ENCODE results near the gene C14orf93.
"Not testable (repeated sequence)": the region's sequence is repeated elsewhere in the genome, so short reads cannot be mapped to it uniquely, and the experiment has no call there.

Gene C14orf93

DNA sequence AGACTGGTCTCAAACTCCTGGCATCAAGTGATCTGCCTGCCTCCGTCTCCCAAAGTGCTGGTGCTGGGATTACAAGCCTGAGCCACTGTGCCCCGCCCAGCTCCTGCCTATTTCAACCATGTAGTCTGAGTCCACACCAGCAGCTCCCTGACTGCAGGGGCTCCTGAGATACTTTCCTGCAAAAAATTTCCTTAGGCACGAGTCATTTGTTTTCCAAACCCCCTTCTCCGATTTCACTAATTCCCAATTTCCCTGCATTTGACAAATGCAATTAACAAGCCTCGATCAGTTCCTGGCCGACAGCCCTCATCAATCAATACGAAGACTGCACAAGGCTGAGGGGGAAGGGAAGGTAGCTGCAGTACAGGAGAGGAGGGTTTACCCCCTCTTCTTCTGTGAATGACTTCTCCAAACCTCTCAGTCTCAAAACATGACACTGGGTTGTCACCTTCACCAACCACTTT lies 14.7 kb upstream of the C14orf93 start:
- Histone ChIP-seq H3K27me3 (ENCODE audit: control insufficient read depth in 1 of 2, insufficient read depth in 2 of 2, low read length in 2 of 2) (no peaks in the 10 kb centered on the region), H3K4me1 (ENCODE audit: insufficient read depth, low read length) (no peaks in the 10 kb centered on the region), H3K36me3 (ENCODE audit: insufficient read depth, low read length) (peaks cover 24% of the 10 kb centered on the region), H3K9ac (ENCODE audit: low read length) (no peak overlapping the region), H3K27ac (ENCODE audit: low read depth, low read length) (no peak overlapping the region), H3K9me3 (ENCODE audit: low read length) (no peaks in the 10 kb centered on the region), H3K4me3 (ENCODE audit: low read depth in 1 of 2, low read length in 2 of 2) (no peak overlapping the region)

DNA sequence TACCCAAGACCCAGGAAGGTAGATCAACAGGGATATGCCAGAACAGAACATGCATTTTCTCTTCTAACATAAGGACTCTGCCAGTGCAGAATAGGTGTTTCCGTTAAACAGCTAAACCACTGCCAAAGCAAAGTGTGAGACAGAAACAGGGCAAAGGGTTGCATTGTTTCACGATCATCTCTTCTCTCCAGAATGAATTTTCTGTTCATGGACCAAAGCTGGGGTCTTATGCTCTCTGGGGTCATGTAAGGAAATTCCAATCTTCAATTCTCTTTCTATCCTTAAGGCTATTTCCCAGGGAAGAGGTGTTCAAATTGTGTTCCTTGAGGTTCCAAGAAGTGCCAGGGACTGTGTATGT lies 13.8 kb upstream of the C14orf93 start:
- H3K36me3 ChIP-seq (ENCODE audit: insufficient read depth, low read length) = peaks cover 17% of the 10 kb centered on the region

DNA sequence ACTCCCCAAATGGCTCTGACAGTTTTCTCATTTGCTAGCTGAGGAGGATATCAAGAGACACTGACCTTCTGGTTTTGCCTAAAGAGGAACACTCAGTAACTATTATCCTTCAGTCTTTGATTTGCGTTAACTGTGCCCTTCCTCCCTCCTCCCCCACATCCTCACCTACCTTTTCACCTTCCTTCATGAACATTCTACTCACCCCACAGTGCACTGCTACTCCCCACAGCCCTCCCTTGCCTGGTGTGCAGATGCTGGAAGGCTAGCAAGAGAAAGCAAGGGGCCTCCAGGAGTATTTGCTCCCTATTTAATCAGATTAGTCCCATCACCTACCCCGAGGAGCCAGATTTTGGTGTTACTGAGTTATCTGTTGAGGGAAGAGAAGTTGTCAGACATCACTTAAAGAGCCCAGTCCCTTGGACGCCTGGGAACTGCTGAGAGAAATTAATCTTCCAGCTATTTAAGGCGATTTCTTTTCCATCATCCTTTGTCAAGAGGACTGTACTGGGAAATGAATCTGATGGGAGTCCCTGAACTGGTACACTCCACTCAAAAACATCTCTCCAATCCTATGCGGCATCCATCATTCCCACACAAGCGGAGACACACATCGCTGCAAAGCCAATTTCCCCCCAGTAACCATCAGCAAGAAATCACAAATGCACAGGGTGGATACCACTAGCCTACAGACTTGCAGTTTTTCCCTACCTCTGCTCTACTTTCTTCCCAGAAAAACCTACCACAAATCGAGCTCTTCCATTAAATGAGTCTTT lies 13.3 kb upstream of the C14orf93 start:
- H3K27ac ChIP-seq (ENCODE audit: low read depth, low read length) = no peak overlapping the region
- H3K36me3 ChIP-seq (ENCODE audit: insufficient read depth, low read length) = peaks cover 14% of the 10 kb centered on the region
- no peaks in the 10 kb centered on the region for H3K27me3 ChIP-seq (ENCODE audit: control insufficient read depth in 1 of 2, insufficient read depth in 2 of 2, low read length in 2 of 2)
- H3K4me3 ChIP-seq (ENCODE audit: low read depth in 1 of 2, low read length in 2 of 2) = no peak overlapping the region
- H3K9ac ChIP-seq (ENCODE audit: low read length) = no peak overlapping the region
- H3K4me1 ChIP-seq (ENCODE audit: insufficient read depth, low read length) = no peaks in the 10 kb centered on the region
- no peaks in the 10 kb centered on the region for H3K9me3 ChIP-seq (ENCODE audit: low read length)

More for the DNA sequence above, 13.8 kb upstream of the C14orf93 start:
- no peaks in the 10 kb centered on the region for H3K4me1 ChIP-seq (ENCODE audit: insufficient read depth, low read length)
- no peaks in the 10 kb centered on the region for H3K27me3 ChIP-seq (ENCODE audit: control insufficient read depth in 1 of 2, insufficient read depth in 2 of 2, low read length in 2 of 2)
- H3K27ac ChIP-seq (ENCODE audit: low read depth, low read length) = no peak overlapping the region
- no peaks in the 10 kb centered on the region for H3K9me3 ChIP-seq (ENCODE audit: low read length)
- no peak overlapping the region for H3K9ac ChIP-seq (ENCODE audit: low read length)
- no peak overlapping the region for H3K4me3 ChIP-seq (ENCODE audit: low read depth in 1 of 2, low read length in 2 of 2)

DNA sequence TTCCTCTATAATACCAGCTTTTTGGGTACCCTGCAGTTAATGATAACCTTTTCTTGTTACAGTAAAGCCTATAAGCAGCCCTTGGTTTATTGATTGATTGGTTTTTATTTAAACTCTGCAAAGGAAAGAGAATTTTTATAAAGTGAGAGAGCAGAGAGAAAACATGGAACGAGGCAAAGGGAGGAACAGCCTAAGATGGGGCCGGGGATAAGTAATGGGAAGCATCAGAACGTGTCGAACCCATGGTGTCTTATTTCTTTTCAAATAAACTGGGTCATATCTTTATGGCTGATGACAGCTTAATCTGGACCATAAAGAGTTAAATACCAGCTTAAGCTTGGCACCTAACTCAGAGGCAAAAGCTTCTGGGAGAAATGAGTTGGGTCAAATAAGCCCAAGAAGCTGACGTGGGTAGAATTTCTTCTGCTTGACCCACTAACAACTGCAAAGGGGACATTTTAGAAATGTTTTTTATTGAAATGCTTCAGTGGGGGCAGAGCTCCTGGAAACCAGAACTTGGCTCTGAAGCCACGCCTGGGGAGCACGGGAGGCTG lies 12.0 kb upstream of the C14orf93 start:
- Histone ChIP-seq H3K27me3 (ENCODE audit: control insufficient read depth in 1 of 2, insufficient read depth in 2 of 2, low read length in 2 of 2) (no peaks in the 10 kb centered on the region), H3K9me3 (ENCODE audit: low read length) (no peaks in the 10 kb centered on the region), H3K4me3 (ENCODE audit: low read depth in 1 of 2, low read length in 2 of 2) (no peak overlapping the region), H3K27ac (ENCODE audit: low read depth, low read length) (no peak overlapping the region), H3K36me3 (ENCODE audit: insufficient read depth, low read length) (peaks cover 14% of the 10 kb centered on the region), H3K9ac (ENCODE audit: low read length) (no peak overlapping the region), H3K4me1 (ENCODE audit: insufficient read depth, low read length) (no peaks in the 10 kb centered on the region)

DNA sequence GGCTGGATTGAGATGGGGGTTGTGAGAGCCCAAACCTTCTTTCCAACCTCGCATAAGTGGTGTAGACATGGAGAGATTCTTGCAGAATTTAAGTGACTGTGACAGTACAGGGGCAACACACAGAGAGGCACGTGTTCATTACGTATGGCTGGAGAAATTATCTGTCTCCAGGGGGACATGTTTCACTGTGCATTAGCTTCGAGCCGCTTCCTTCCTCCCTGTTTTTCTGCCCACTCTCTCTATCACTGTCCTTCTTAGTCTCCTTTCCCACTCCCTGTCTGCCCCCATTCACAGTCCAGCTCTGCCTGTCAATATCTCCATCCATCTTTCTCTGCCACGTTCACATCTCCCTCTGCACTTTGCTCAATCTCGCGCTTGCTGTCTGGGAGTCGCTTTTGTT lies 11.5 kb upstream of the C14orf93 start:
- Histone ChIP-seq H3K4me3 (ENCODE audit: low read depth in 1 of 2, low read length in 2 of 2) (no peak overlapping the region), H3K9me3 (ENCODE audit: low read length) (no peaks in the 10 kb centered on the region), H3K4me1 (ENCODE audit: insufficient read depth, low read length) (no peaks in the 10 kb centered on the region)

DNA sequence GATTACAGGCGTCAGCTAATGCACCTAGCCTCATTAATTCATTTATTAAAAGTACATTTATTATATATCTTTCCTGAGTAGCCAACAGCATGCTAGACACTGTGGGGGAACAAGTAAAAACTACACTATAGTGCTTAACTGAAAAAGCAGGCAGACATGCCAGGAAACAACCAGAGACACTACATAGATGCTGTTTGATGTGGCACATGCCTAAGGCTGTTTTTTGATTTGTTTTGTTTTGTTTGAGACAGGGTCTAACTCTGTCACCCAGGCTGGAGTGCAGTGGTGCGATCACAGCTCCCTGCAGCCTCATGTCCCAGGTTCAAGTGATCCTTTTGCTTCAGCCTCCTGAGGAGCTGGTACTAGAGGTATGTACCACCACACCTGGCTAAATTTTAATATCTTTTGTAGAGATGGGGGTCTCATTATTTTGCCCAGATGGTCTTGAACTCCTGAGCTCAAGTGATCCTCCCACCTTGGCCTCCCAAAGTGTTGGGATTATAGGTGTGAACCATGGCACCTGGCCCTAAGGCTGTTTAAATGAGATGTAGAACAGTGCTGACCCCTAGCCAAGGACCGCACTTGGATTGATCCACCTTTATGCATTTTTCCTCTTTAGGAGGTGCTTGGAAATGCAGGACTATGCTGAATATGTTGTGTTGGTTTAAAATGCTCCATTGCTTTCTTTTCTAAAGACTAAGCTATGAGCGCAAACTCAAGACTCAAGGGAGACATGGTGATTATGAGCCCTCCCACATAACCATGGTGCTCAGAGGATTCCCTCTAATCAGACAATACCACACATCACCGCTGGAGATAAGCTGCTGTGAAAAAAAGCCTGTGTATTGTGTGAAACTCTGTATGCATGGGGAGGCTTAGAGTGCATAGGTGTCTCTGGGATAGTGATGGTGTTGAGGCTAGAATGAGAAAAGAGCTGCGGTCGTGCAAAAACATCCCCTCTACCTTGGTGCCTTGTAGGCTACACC lies 10.5 kb upstream of the C14orf93 start:
- H3K4me1 ChIP-seq (ENCODE audit: insufficient read depth, low read length) = no peaks in the 10 kb centered on the region
- no peak overlapping the region for H3K4me3 ChIP-seq (ENCODE audit: low read depth in 1 of 2, low read length in 2 of 2)
- no peaks in the 10 kb centered on the region for H3K27me3 ChIP-seq (ENCODE audit: control insufficient read depth in 1 of 2, insufficient read depth in 2 of 2, low read length in 2 of 2)
- H3K9me3 ChIP-seq (ENCODE audit: low read length) = no peaks in the 10 kb centered on the region
- H3K9ac ChIP-seq (ENCODE audit: low read length) = no peak overlapping the region
- H3K27ac ChIP-seq (ENCODE audit: low read depth, low read length) = no peak overlapping the region
- peaks cover 5% of the 10 kb centered on the region for H3K36me3 ChIP-seq (ENCODE audit: insufficient read depth, low read length)

More for the DNA sequence above, 11.5 kb upstream of the C14orf93 start:
- Histone ChIP-seq H3K9ac (ENCODE audit: low read length) (no peak overlapping the region), H3K36me3 (ENCODE audit: insufficient read depth, low read length) (peaks cover 14% of the 10 kb centered on the region), H3K27me3 (ENCODE audit: control insufficient read depth in 1 of 2, insufficient read depth in 2 of 2, low read length in 2 of 2) (no peaks in the 10 kb centered on the region), H3K27ac (ENCODE audit: low read depth, low read length) (no peak overlapping the region)

DNA sequence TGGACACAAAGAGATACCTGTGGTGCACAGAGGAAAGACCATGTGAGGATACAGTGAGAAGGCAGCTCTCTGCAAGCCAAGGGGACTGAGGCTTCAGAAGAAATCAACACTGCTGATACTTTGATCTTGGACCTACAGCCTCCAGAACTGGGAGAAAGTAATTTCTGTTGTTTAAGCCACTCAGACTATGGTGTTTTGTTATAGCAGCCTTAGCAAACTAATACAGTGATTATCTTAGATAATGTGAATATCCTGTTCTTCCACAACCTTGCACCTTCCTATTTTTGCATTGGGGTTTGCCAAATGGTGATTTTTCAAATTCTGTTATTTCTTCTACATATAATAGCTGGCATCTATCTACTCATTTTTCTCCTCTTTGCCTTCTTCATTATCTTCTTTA lies 8.2 kb upstream of the C14orf93 start:
- Histone ChIP-seq H3K27me3 (ENCODE audit: control insufficient read depth in 1 of 2, insufficient read depth in 2 of 2, low read length in 2 of 2) (no peaks in the 10 kb centered on the region), H3K9ac (ENCODE audit: low read length) (no peak overlapping the region), H3K4me1 (ENCODE audit: insufficient read depth, low read length) (no peaks in the 10 kb centered on the region), H3K36me3 (ENCODE audit: insufficient read depth, low read length) (no peaks in the 10 kb centered on the region), H3K27ac (ENCODE audit: low read depth, low read length) (no peak overlapping the region), H3K4me3 (ENCODE audit: low read depth in 1 of 2, low read length in 2 of 2) (no peak overlapping the region), H3K9me3 (ENCODE audit: low read length) (no peaks in the 10 kb centered on the region)

DNA sequence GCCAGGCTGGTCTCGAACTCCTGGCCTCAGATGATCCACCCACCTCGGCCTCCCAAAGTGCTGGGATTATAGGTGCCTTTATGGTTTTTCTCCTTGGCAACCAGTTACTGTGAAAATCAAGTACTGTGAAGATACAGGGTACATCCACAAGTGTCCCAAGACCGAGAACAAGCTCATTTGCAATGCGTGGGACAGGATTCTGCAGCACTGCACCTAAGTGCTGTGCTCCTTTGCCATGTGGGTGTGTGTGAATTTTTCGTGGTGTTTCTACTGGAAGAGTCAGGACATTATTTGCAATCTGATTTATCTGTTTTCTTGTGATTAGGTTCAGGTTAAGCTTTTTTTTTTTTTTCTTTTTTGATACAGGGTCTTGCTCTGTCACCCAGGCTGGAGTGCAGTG lies 7.1 kb upstream of the C14orf93 start:
- Histone ChIP-seq H3K27ac (ENCODE audit: low read depth, low read length) (no peak overlapping the region), H3K4me3 (ENCODE audit: low read depth in 1 of 2, low read length in 2 of 2) (no peak overlapping the region), H3K9ac (ENCODE audit: low read length) (no peak overlapping the region), H3K9me3 (ENCODE audit: low read length) (no peaks in the 10 kb centered on the region), H3K36me3 (ENCODE audit: insufficient read depth, low read length) (no peaks in the 10 kb centered on the region), H3K4me1 (ENCODE audit: insufficient read depth, low read length) (no peaks in the 10 kb centered on the region), H3K27me3 (ENCODE audit: control insufficient read depth in 1 of 2, insufficient read depth in 2 of 2, low read length in 2 of 2) (no peaks in the 10 kb centered on the region)

DNA sequence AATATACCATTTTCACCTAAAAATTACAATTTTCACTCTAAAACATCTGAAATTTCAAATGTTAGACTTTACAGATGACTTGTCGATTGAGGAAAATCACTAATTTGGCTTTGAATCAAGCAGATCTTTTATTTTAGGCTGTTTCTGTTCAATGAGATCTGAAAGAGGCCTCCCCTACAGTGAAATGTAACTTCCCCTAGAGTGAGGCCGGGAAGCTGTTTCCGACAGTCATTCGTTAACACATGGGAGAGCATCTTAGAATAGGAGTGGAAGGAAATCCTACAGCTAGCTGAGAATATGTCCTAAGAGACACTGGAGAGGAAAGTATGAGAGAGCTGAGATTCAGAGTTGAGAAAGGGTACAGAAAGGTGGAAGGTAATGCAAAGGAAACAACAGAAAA lies 5.7 kb upstream of the C14orf93 start:
- Histone ChIP-seq H3K4me3 (ENCODE audit: low read depth in 1 of 2, low read length in 2 of 2) (no peak overlapping the region), H3K36me3 (ENCODE audit: insufficient read depth, low read length) (no peaks in the 10 kb centered on the region), H3K9ac (ENCODE audit: low read length) (no peak overlapping the region), H3K27me3 (ENCODE audit: control insufficient read depth in 1 of 2, insufficient read depth in 2 of 2, low read length in 2 of 2) (no peaks in the 10 kb centered on the region), H3K9me3 (ENCODE audit: low read length) (no peaks in the 10 kb centered on the region), H3K4me1 (ENCODE audit: insufficient read depth, low read length) (no peaks in the 10 kb centered on the region), H3K27ac (ENCODE audit: low read depth, low read length) (no peak overlapping the region)

DNA sequence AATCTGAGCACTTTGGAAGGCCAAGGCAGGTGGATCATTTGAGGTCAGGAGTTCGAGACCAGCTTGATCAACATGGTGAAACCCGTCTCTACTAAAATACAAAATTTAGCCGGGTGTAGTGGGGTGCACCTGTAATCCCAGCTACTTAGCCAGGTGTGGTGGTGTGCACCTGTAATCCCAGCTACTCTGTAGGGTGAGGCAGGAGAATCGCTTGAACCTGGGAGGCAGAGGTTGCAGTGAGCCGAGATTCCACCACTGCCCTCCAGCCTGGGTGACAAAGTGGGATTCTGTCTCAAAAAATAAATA lies 3.8 kb upstream of the C14orf93 start:
- not testable (repeated sequence) for H3K27me3 ChIP-seq (ENCODE audit: control insufficient read depth in 1 of 2, insufficient read depth in 2 of 2, low read length in 2 of 2); H3K36me3 ChIP-seq (ENCODE audit: insufficient read depth, low read length); H3K9me3 ChIP-seq (ENCODE audit: low read length)

DNA sequence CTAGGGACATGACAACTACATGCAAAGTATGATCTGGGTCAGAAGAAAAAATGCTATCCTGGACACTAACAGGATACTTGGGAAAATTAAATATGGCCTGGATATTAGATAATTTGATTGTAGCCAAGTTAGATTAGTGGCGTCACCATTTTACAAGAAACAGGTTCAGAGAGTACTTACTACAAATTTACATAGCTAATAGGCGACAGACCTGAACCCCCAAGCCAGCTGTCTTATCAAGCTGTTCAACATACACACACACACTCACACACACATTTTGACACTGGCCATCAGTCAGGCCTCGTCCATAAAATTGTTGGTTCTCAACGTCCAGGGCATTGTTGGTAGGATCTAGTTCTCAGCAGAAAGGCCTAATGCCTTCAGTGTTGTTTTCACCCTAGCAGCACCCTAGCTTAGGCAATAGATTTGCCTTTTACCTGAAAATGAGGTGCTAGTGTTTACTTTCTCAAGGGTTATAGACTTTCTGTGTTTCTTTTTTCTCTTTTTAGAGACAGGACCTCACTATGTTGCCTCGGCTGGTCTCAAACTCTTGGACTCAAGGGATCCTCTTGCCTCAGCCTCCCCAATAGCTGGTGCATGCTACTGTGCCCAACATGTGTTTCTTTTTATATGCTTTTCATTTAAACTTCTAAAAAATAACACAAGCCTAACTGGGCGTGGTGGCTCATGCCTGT lies 3.3 kb upstream of the C14orf93 start:
- no peak overlapping the region for H3K27ac ChIP-seq (ENCODE audit: low read depth, low read length)
- no peaks in the 10 kb centered on the region for H3K36me3 ChIP-seq (ENCODE audit: insufficient read depth, low read length)
- H3K9me3 ChIP-seq (ENCODE audit: low read length) = no peaks in the 10 kb centered on the region
- H3K4me3 ChIP-seq (ENCODE audit: low read depth in 1 of 2, low read length in 2 of 2) = no peak overlapping the region
- no peak overlapping the region for H3K9ac ChIP-seq (ENCODE audit: low read length)
- H3K27me3 ChIP-seq (ENCODE audit: control insufficient read depth in 1 of 2, insufficient read depth in 2 of 2, low read length in 2 of 2) = no peaks in the 10 kb centered on the region
- H3K4me1 ChIP-seq (ENCODE audit: insufficient read depth, low read length) = peaks cover 20% of the 10 kb centered on the region

More for the DNA sequence above, 3.8 kb upstream of the C14orf93 start:
- not testable (repeated sequence) for H3K9ac ChIP-seq (ENCODE audit: low read length); H3K4me3 ChIP-seq (ENCODE audit: low read depth in 1 of 2, low read length in 2 of 2); H3K27ac ChIP-seq (ENCODE audit: low read depth, low read length)
- peaks cover 16% of the 10 kb centered on the region for H3K4me1 ChIP-seq (ENCODE audit: insufficient read depth, low read length)

Measured in muscle layer of colon (tissue), 2 donors.